GM23338 (cell line): ENCODE measurements around the gene SLC9A1. TPM values are rescaled to one million over a fixed set of nuclear protein-coding genes. Genes with fewer than 3 reads are reported as not detected.

Experiments used
- ATAC-seq: fragments of 200-7000 bp; cut with Tn5 transposase; 3 replicates; pipeline ENCODE4 v1.9.1; 2020
- DNase-seq: peaks from one replicate; pipeline ENCODE4 v3.0.0-alpha.2; 2015; ENCODE audit warnings: low spot score
- H2AFZ ChIP-seq: fragments of 200-600 bp; sonication (generic); 2 replicates; pipeline ENCODE4 v1.8.0; 2016; ENCODE audit warnings: antibody characterized with exemption, mild to moderate bottlenecking, moderate library complexity
- H3F3A ChIP-seq: fragments of 200-600 bp; sonication (generic); replicated peaks from 2 replicates; pipeline ENCODE4 v1.8.0; 2017; ENCODE audit warnings: antibody characterized with exemption, mixed run types, low read depth
- H3K27ac ChIP-seq: fragments of 200-600 bp; sonication (generic); 2 replicates; pipeline ENCODE4 v1.6.1; 2016; ENCODE audit warnings: low read depth
- H3K27me3 ChIP-seq: fragments of 200-600 bp; sonication (generic); 2 replicates; pipeline ENCODE4 v1.8.0; 2016; ENCODE audit warnings: mild to moderate bottlenecking, mixed run types, moderate library complexity; ENCODE audit not compliant: insufficient read depth
- H3K36me3 ChIP-seq: fragments of 200-600 bp; sonication (generic); 2 replicates; pipeline ENCODE4 v1.8.0; 2016; ENCODE audit warnings: mild to moderate bottlenecking; ENCODE audit not compliant: insufficient read depth
- H3K4me1 ChIP-seq: fragments of 200-600 bp; sonication (generic); 2 replicates; pipeline ENCODE4 v1.8.0; 2016; ENCODE audit warnings: mild to moderate bottlenecking, moderate library complexity; ENCODE audit not compliant: insufficient read depth
- H3K4me2 ChIP-seq: fragments of 200-600 bp; sonication (generic); 2 replicates; pipeline ENCODE4 v1.7.1; 2017; ENCODE audit warnings: mixed run types
- H3K4me3 ChIP-seq: fragments of 200-600 bp; sonication (generic); 2 replicates; pipeline ENCODE4 v1.6.1; 2016; ENCODE audit warnings: mixed run types
- H3K79me2 ChIP-seq: fragments of 200-600 bp; sonication (generic); replicated peaks from 2 replicates; pipeline ENCODE4 v1.8.0; 2017; ENCODE audit warnings: mild to moderate bottlenecking; ENCODE audit not compliant: insufficient read depth
- H3K9me2 ChIP-seq: fragments of 200-600 bp; sonication (generic); 2 replicates; pipeline ENCODE4 v1.8.0; 2017; ENCODE audit not compliant: insufficient read depth
- H4K20me1 ChIP-seq: fragments of 200-600 bp; sonication (generic); replicated peaks from 2 replicates; pipeline ENCODE4 v1.8.0; 2017; ENCODE audit warnings: mild to moderate bottlenecking; ENCODE audit not compliant: insufficient read depth
- H3K27ac Mint-ChIP-seq: 2 replicates; pipeline ENCODE4 v1.8.0; 2020; ENCODE audit warnings: inconsistent platforms, mild to moderate bottlenecking, moderate library complexity, mixed read lengths
- H3K27me3 Mint-ChIP-seq: 3 replicates; pipeline ENCODE4 v1.8.0; 2022; ENCODE audit warnings: low read depth, mild to moderate bottlenecking, moderate library complexity, mixed read lengths, inconsistent platforms; ENCODE audit not compliant: insufficient read depth, poor library complexity
- H3K36me3 Mint-ChIP-seq: 3 replicates; pipeline ENCODE4 v1.8.0; 2021; ENCODE audit warnings: low read depth, mild to moderate bottlenecking, inconsistent platforms, moderate library complexity, mixed read lengths
- H3K4me1 Mint-ChIP-seq: 3 replicates; pipeline ENCODE4 v1.8.0; 2020; ENCODE audit warnings: mild to moderate bottlenecking, inconsistent platforms, mixed read lengths
- H3K4me3 Mint-ChIP-seq: 3 replicates; pipeline ENCODE4 v1.8.0; 2021; ENCODE audit warnings: moderate library complexity, mild to moderate bottlenecking, inconsistent platforms, mixed read lengths
- H3K9me3 Mint-ChIP-seq: 3 replicates; pipeline ENCODE4 v1.8.0; 2020; ENCODE audit warnings: moderate library complexity, mild to moderate bottlenecking, inconsistent platforms, mixed read lengths
- CREB1 ChIP-seq: fragments of 250-450 bp; sonication (Bioruptor Pico); IDR thresholded peaks from 2 replicates; pipeline ENCODE4 v1.5.0; 2020; ENCODE audit warnings: low read depth, mild to moderate bottlenecking, moderate library complexity
- CTCF ChIP-seq, 2 experiments: fragments of 200-600 bp in 1 of 2; sonication (generic) in 1 of 2; conservative IDR thresholded peaks; 2 replicates each; pipeline versions ENCODE4 v1.5.1 to v1.6.1; 2016 to 2017; ENCODE audit warnings: antibody characterized with exemption in 2 of 2, low read depth in 2 of 2, mild to moderate bottlenecking in 2 of 2, moderate library complexity in 1 of 2
- EZH2 ChIP-seq: fragments of 200-600 bp; sonication (generic); IDR thresholded peaks from one replicate; pipeline ENCODE4 v1.8.0; 2017; ENCODE audit warnings: antibody characterized with exemption, mild to moderate bottlenecking, low read depth; ENCODE audit not compliant: unreplicated experiment
- EZH2phosphoT487 ChIP-seq: fragments of 200-600 bp; sonication (generic); IDR thresholded peaks from one replicate; pipeline ENCODE4 v1.8.1; 2018; ENCODE audit warnings: antibody characterized with exemption; ENCODE audit not compliant: unreplicated experiment
- JUNB ChIP-seq: IDR thresholded peaks from one replicate; pipeline ENCODE4 v1.6.1; 2016; ENCODE audit warnings: antibody characterized with exemption; ENCODE audit not compliant: unreplicated experiment
- NANOG ChIP-seq: IDR thresholded peaks from 2 replicates; pipeline ENCODE4 v1.6.1; 2016; ENCODE audit warnings: antibody characterized with exemption, borderline replicate concordance
- POLR2AphosphoS5 ChIP-seq: IDR thresholded peaks from 2 replicates; pipeline ENCODE4 v1.6.1; 2016; ENCODE audit warnings: antibody characterized with exemption, low read depth
- REST ChIP-seq: IDR thresholded peaks from one replicate; pipeline ENCODE4 v1.6.1; 2018; ENCODE audit warnings: antibody characterized with exemption; ENCODE audit not compliant: unreplicated experiment
- STAT1 ChIP-seq: IDR thresholded peaks from one replicate; pipeline ENCODE4 v1.6.1; 2016; ENCODE audit warnings: antibody characterized with exemption; ENCODE audit not compliant: unreplicated experiment
- ZNF114 ChIP-seq: fragments of 250-450 bp; sonication (Bioruptor Pico); IDR thresholded peaks from 2 replicates; pipeline ENCODE4 v1.5.0; 2020; ENCODE audit warnings: mild to moderate bottlenecking, moderate library complexity
- ZNF331 ChIP-seq: fragments of 250-450 bp; sonication (Bioruptor Pico); IDR thresholded peaks from 2 replicates; pipeline ENCODE4 v1.5.0; 2020; ENCODE audit warnings: low read depth, mild to moderate bottlenecking, moderate library complexity
- polyA plus RNA-seq: library from polyadenylated mRNA; unstranded; fragments of >200 nt; fragmentation: Nextera tagmentation; extraction: Ambion mirVana; gene quantifications from 2 replicates; pipeline ENCODE4 v1.2.1, GENCODE V29; 2016
- total RNA-seq: library from RNA; depleted of rRNA; stranded (reverse); fragments of >200 nt; shearing (Covaris generic); gene quantifications from 2 replicates; pipeline ENCODE4 v1.2.3, GENCODE V29; 2014
- TF ChIP-seq, protein P1 (sequence below): IDR thresholded peaks from 2 replicates; pipeline ENCODE4 v1.6.1; 2016; ENCODE audit warnings: antibody characterized with exemption

Gene SLC9A1
- total and polyA plus RNA-seq, 2 experiments from 2014 or later, result 10.4 to 22.3 TPM

DNA sequence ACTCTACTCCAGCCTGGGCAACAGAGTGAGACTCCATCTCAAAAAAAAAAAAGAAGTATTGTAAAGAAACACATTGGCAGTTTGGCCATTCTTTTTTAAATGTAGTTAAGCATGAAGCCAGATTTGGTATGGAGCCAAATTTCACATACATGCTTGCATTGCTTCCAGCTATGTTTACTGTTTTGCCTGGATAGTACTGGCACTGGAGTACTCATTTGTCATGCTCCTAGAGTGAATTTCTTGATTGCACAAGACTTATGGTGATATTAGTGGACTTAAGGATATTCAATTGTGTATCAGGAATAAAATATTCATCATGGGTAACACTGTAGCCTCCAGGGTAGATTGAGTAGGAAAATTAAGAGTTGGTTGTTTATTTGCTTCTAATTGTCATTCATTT lies 24.5 kb upstream of the SLC9A1 start:
- no peaks in the 10 kb centered on the region for H3K4me1 Mint-ChIP-seq
- Histone ChIP-seq H2AFZ (no peak overlapping the region), H3K27ac (no peak overlapping the region), H3K9me2 (no peaks in the 10 kb centered on the region), H3F3A (no peaks in the 10 kb centered on the region), H3K79me2 (no peaks in the 10 kb centered on the region), H4K20me1 (no peaks in the 10 kb centered on the region), H3K4me2 (no peak overlapping the region), H3K27me3 (no peaks in the 10 kb centered on the region), H3K4me3 (no peak overlapping the region), H3K36me3 (peaks cover 16% of the 10 kb centered on the region), H3K4me1 (no peaks in the 10 kb centered on the region)
- no peak overlapping the region for H3K4me3 Mint-ChIP-seq
- H3K9me3 Mint-ChIP-seq, result peaks cover 54% of the 10 kb centered on the region
- TF ChIP-seq, protein P1, sequence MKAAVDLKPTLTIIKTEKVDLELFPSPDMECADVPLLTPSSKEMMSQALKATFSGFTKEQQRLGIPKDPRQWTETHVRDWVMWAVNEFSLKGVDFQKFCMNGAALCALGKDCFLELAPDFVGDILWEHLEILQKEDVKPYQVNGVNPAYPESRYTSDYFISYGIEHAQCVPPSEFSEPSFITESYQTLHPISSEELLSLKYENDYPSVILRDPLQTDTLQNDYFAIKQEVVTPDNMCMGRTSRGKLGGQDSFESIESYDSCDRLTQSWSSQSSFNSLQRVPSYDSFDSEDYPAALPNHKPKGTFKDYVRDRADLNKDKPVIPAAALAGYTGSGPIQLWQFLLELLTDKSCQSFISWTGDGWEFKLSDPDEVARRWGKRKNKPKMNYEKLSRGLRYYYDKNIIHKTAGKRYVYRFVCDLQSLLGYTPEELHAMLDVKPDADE, result no peak
- TF ChIP-seq EZH2 (no peak), STAT1 (no peak), CREB1 (no peak), JUNB (no peak), POLR2AphosphoS5 (no peak), ZNF114 (CRISPR knock-in tag) (no peak), ZNF331 (no peak)
- H3K27ac Mint-ChIP-seq, result no peak overlapping the region
- H3K27me3 Mint-ChIP-seq, result no peaks in the 10 kb centered on the region
- H3K36me3 Mint-ChIP-seq, result peaks cover 10% of the 10 kb centered on the region; the same call in 2 of the 3 replicates
- ATAC-seq (no peak), DNase-seq (no peak)

DNA sequence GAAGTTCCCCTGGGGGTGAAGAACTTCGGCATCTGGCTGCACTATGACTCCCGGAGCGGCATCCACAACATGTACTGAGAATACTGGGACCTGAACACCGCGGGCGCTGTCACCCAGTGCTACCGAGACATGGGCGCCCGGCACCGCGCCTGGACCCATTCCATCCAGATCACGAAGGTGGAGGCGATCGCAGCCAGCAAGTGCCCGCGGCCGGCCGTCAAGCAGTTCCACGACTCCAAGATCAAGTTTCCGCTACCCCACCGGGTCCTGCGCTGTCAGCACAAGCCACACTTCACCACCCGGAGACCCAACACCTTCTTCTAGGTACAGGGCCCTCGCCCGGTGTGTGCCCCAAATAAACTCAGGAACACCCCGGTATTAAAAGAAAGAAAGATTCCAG lies 22.0 kb upstream of the SLC9A1 start:
- Histone ChIP-seq H3K27ac (no peak overlapping the region), H4K20me1 (no peaks in the 10 kb centered on the region), H3K27me3 (no peaks in the 10 kb centered on the region), H3K4me1 (no peaks in the 10 kb centered on the region), H3K4me3 (no peak overlapping the region), H3K79me2 (no peaks in the 10 kb centered on the region), H3K36me3 (peaks cover 3% of the 10 kb centered on the region; the same call in 1 of the 2 replicates), H2AFZ (no peak overlapping the region), H3K4me2 (no peak overlapping the region), H3F3A (no peaks in the 10 kb centered on the region), H3K9me2 (no peaks in the 10 kb centered on the region)
- Mint-ChIP-seq H3K36me3 (peaks cover 5% of the 10 kb centered on the region; the same call in 1 of the 3 replicates), H3K9me3 (peaks cover 32% of the 10 kb centered on the region), H3K27ac (no peak overlapping the region), H3K27me3 (no peaks in the 10 kb centered on the region), H3K4me3 (no peak overlapping the region), H3K4me1 (no peaks in the 10 kb centered on the region)
- no peak for ATAC-seq
- TF ChIP-seq NANOG, result no peak
- TF ChIP-seq REST, result no peak
- no peak for TF ChIP-seq EZH2
- no peak for TF ChIP-seq POLR2AphosphoS5
- TF ChIP-seq JUNB, result no peak
- TF ChIP-seq CTCF (conservative IDR thresholded peaks at IDR 0.05; ENCODE audit: low read depth in 2 of 2), result no peak
- no peak for TF ChIP-seq EZH2phosphoT487
- TF ChIP-seq STAT1, result no peak
- TF ChIP-seq CREB1, result no peak
- no peak for DNase-seq
